CD4-positive, alpha-beta T cell treated with Interleukin-21 for 1 hour (primary cell): ENCODE results near the gene PNPLA4.

ENCODE experiments used
- DNase-seq: peaks from one replicate; pipeline ENCODE4 v3.0.0-alpha.2; 2020

The PNPLA4 gene

DNA sequence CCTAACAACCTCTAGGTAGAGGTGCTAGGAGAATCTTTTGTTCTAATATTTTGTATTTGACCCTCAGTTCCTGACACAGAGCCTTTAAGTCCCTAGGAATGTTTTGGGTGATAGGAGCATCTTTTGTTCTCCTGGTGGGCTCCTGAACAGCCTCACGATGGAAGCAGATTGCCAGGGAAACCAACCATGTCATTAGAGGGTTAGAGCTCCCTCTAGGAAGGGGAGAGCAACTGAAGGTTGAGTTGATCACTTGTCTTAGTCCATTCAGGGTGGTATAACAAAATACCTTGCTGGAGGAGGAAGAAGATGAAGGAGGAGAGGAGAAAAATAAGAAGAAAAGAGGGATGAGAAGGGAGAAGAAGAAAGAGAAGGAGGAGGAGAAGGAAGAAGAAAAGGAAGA is 75.0 kb downstream of the PNPLA4 start:
- DNase-seq = no peak
